ENCODE measurements around the gene B4GAT1. TPM values are rescaled to one million over a fixed set of nuclear protein-coding genes. Genes with fewer than 3 reads are reported as not detected.

B4GAT1 gene
- total and polyA plus RNA-seq, 5 donors = 43.9 to 67.1 (median 60.2) TPM

Other genes with a start within 250 kb of the B4GAT1 start
- 10 to 100 TPM; 27.8 to 33.4 (median 30.6) TPM for gene KLC2, start 89.9 kb downstream of the B4GAT1 start, total RNA-seq
- 34.7 TPM for gene KLC2, start 89.9 kb downstream of the B4GAT1 start, polyA plus RNA-seq
- 100 to 1,000 TPM; 114 to 129 (median 125) TPM for gene RAB1B, start 79.0 kb downstream of the B4GAT1 start, total RNA-seq
- gene RAB1B, start 79.0 kb downstream of the B4GAT1 start, polyA plus RNA-seq = 170 TPM
- under 1 TPM in 2 of 4 donors, not detected in 2; 0.25 to 0.47 TPM for gene CNIH2, start 69.5 kb downstream of the B4GAT1 start, total RNA-seq
- 0.23 TPM for gene CNIH2, start 69.5 kb downstream of the B4GAT1 start, polyA plus RNA-seq
- gene YIF1A, start 58.5 kb downstream of the B4GAT1 start, total RNA-seq = 10 to 100 TPM; 48.0 to 65.3 (median 50.5) TPM
- 56.1 TPM for gene YIF1A, start 58.5 kb downstream of the B4GAT1 start, polyA plus RNA-seq
- under 1 TPM; 0.20 to 0.31 (median 0.26) TPM for gene TMEM151A, start 55.7 kb downstream of the B4GAT1 start, total RNA-seq
- gene TMEM151A, start 55.7 kb downstream of the B4GAT1 start, polyA plus RNA-seq = 0.45 TPM
- 10 to 100 TPM; 10.5 to 22.9 (median 21.9) TPM for gene CD248, start 30.6 kb downstream of the B4GAT1 start, total RNA-seq
- gene CD248, start 30.6 kb downstream of the B4GAT1 start, polyA plus RNA-seq = 12.0 TPM
- 1 to 10 TPM; 2.0 to 3.8 (median 2.2) TPM for gene RIN1, start 11.2 kb downstream of the B4GAT1 start, total RNA-seq
- gene RIN1, start 11.2 kb downstream of the B4GAT1 start, polyA plus RNA-seq = 1.6 TPM
- 10 to 100 TPM; 12.7 to 19.8 (median 15.0) TPM for gene BRMS1, start 2.5 kb downstream of the B4GAT1 start, total RNA-seq
- 26.0 TPM for gene BRMS1, start 2.5 kb downstream of the B4GAT1 start, polyA plus RNA-seq
- 10 to 100 TPM; 18.7 to 33.2 (median 30.0) TPM for gene SLC29A2, start 24.1 kb upstream of the B4GAT1 start, total RNA-seq
- 24.3 TPM for gene SLC29A2, start 24.1 kb upstream of the B4GAT1 start, polyA plus RNA-seq
- under 1 TPM; 0.09 to 0.84 (median 0.14) TPM for gene NPAS4, start 73.4 kb upstream of the B4GAT1 start, total RNA-seq
- 0.84 TPM for gene NPAS4, start 73.4 kb upstream of the B4GAT1 start, polyA plus RNA-seq
- 10 to 100 TPM; 47.5 to 53.0 (median 50.1) TPM for gene MRPL11, start 91.2 kb upstream of the B4GAT1 start, total RNA-seq
- gene MRPL11, start 91.2 kb upstream of the B4GAT1 start, polyA plus RNA-seq = 62.6 TPM
- gene PELI3, start 119.3 kb upstream of the B4GAT1 start, total RNA-seq = 10 to 100 TPM in 3 of 4 donors, 1 to 10 TPM in 1; 9.9 to 14.2 (median 12.8) TPM
- 12.8 TPM for gene PELI3, start 119.3 kb upstream of the B4GAT1 start, polyA plus RNA-seq
- 10 to 100 TPM in 3 of 4 donors, 1 to 10 TPM in 1; 9.5 to 16.2 (median 14.7) TPM for gene DPP3, start 132.8 kb upstream of the B4GAT1 start, total RNA-seq
- gene DPP3, start 132.8 kb upstream of the B4GAT1 start, polyA plus RNA-seq = 10.5 TPM
- gene BBS1, start 163.0 kb upstream of the B4GAT1 start, total RNA-seq = 10 to 100 TPM; 19.3 to 25.2 (median 21.4) TPM
- 12.4 TPM for gene BBS1, start 163.0 kb upstream of the B4GAT1 start, polyA plus RNA-seq
- gene ZDHHC24, start 198.4 kb upstream of the B4GAT1 start, total RNA-seq = 1 to 10 TPM; 6.6 to 7.8 (median 7.5) TPM
- 6.3 TPM for gene ZDHHC24, start 198.4 kb upstream of the B4GAT1 start, polyA plus RNA-seq
- gene ACTN3, start 199.3 kb upstream of the B4GAT1 start, total RNA-seq = under 1 TPM in 1 of 4 donors, not detected in 3; 0.09 TPM
- gene ACTN3, start 199.3 kb upstream of the B4GAT1 start, polyA plus RNA-seq = 0.05 TPM
- 100 to 1,000 TPM in 2 of 4 donors, 10 to 100 TPM in 2; 85.5 to 136 (median 95.2) TPM for gene CTSF, start 221.0 kb upstream of the B4GAT1 start, total RNA-seq
- 56.0 TPM for gene CTSF, start 221.0 kb upstream of the B4GAT1 start, polyA plus RNA-seq
- gene CCDC87, start 245.4 kb upstream of the B4GAT1 start, total RNA-seq = under 1 TPM; 0.53 to 0.99 (median 0.68) TPM
- 0.43 TPM for gene CCDC87, start 245.4 kb upstream of the B4GAT1 start, polyA plus RNA-seq
- gene CCS, start 245.6 kb upstream of the B4GAT1 start, total RNA-seq = 10 to 100 TPM; 30.3 to 40.2 (median 34.2) TPM
- 45.8 TPM for gene CCS, start 245.6 kb upstream of the B4GAT1 start, polyA plus RNA-seq